Cardiac muscle cell (in vitro differentiated cells and primary cell): ENCODE data around the gene UTS2B. TPM values are rescaled to one million over a fixed set of nuclear protein-coding genes. Genes with fewer than 3 reads are reported as not detected.
A peak's percentile ranks its signal among the peaks of the same experiment; 100 is the strongest.

ENCODE experiments used
- DNase-seq, 2 donors: peaks; one replicate each; pipeline versions ENCODE4 v3.0.0 to v3.0.0-alpha.2; 2010 to 2017; ENCODE audit warnings: low read depth in 1 of 2, low spot score in 1 of 2
- H3K27ac ChIP-seq: fragments of 200-600 bp; sonication (generic); 2 replicates; pipeline ENCODE4 v1.5.1; 2016
- H3K27me3 ChIP-seq: fragments of 200-600 bp; sonication (generic); 2 replicates; pipeline ENCODE4 v1.6.0; 2016; ENCODE audit warnings: control low read depth
- H3K36me3 ChIP-seq: fragments of 200-600 bp; sonication (generic); 2 replicates; pipeline ENCODE4 v1.5.1; 2016; ENCODE audit warnings: control low read depth
- H3K4me1 ChIP-seq: fragments of 200-600 bp; sonication (generic); 2 replicates; pipeline ENCODE4 v1.8.1; 2017; ENCODE audit warnings: low read depth, mild to moderate bottlenecking, mixed run types
- H3K4me3 ChIP-seq: fragments of 200-600 bp; sonication (generic); 2 replicates; pipeline ENCODE4 v1.5.1; 2016; ENCODE audit warnings: mild to moderate bottlenecking
- H3K9me3 ChIP-seq: fragments of 200-600 bp; sonication (generic); 2 replicates; pipeline ENCODE4 v1.5.1; 2017; ENCODE audit warnings: low read depth, mild to moderate bottlenecking, control low read depth
- polyA plus RNA-seq: library from polyadenylated mRNA; unstranded; fragments of >200 nt; fragmentation: Nextera tagmentation; extraction: Ambion mirVana; gene quantifications from 2 replicates; pipeline ENCODE4 v1.2.1, GENCODE V29; 2016
- total RNA-seq: library from RNA; depleted of rRNA; stranded (reverse); fragments of >200 nt; gene quantifications from 2 replicates; pipeline ENCODE4 v1.2.3, GENCODE V29; 2016
- TF ChIP-seq, protein P1 (sequence below): IDR thresholded peaks from 2 replicates; pipeline ENCODE4 v1.5.1; 2012; ENCODE audit warnings: low read depth, mild to moderate bottlenecking, low read length

Gene UTS2B, protein sequence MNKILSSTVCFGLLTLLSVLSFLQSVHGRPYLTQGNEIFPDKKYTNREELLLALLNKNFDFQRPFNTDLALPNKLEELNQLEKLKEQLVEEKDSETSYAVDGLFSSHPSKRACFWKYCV
- 0.32 TPM in 1 of 2 replicates, not detected in the other for total RNA-seq
- polyA plus RNA-seq, result 0.81 and 1.9 TPM in 2 replicates

DNA sequence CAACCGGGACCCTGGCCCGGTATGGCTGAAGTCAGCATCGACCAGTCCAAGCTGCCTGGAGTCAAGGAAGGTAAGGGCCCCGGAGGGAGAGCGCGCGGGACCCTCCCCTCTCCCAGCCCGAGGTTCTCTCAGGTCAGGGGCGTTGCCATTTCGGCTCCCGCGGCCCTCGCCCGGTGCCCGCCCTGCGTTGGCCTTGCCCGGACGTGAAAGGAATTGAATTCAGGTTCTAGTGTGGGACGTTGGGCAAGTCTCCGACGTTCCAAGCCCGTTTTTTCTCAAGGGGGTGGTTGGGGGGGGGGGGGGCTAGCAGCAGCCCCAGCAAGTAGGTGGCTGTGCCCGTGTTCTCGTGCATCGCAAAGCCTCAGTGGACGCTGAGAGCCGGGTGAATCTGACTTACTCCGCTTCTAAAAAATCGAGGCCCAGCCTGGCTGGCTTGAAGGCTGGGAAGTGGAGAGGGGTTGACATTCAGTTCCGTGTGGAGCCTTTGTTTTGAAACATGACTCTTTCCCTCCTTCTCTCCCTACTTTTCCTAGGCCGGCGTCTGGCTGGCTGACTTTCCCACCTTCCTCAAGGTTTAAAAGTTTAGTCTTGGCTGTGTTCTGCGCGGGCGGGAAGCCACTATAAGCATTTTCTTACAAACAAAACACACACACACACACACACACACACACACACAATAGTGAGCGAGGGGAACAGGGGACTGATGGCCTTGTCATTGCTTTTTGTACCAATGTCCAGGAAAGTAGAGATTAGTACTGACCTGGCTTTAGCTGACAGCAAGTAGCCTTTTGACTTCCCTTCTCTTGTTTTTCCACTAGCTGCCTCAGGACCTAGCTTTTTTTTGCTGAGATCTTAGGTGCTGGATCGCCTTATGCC is at the start of gene UTS2B:
Gene UTS2B, minus strand, starts transcription at position 873 of the 876 bp plus-strand sequence. CDS start 48,337 bp downstream, outside the sequence.
- Histone ChIP-seq H3K27ac (peak within 1 kb of the TSS; percentile 94), H3K27me3 (no peaks in the 10 kb centered on the region)

DNA sequence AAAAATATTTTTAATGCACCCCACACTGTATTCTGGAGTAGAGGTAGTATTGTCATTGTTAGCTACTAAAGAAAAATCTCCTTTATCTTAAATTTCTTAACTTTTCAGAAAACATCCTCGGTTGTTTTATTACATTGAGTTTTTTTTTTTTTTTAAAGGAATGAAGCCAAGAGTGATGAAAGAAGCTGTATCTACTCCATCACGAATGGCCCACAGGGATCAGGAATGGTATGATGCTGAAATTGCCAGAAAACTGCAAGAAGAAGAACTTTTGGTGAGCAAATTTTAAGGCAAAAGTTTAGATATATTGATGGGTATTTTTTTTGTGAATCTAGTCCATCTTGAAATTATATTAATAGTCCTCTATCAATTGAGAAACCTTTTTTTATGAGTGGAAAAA is 49.7 kb upstream of the UTS2B start:
- Histone ChIP-seq H3K36me3 (peaks cover 40% of the 10 kb centered on the region), H3K9me3 (no peaks in the 10 kb centered on the region), H3K27ac (no peak overlapping the region), H3K4me3 (no peak overlapping the region), H3K4me1 (peaks cover 6% of the 10 kb centered on the region), H3K27me3 (no peaks in the 10 kb centered on the region)
- TF ChIP-seq, protein P1, sequence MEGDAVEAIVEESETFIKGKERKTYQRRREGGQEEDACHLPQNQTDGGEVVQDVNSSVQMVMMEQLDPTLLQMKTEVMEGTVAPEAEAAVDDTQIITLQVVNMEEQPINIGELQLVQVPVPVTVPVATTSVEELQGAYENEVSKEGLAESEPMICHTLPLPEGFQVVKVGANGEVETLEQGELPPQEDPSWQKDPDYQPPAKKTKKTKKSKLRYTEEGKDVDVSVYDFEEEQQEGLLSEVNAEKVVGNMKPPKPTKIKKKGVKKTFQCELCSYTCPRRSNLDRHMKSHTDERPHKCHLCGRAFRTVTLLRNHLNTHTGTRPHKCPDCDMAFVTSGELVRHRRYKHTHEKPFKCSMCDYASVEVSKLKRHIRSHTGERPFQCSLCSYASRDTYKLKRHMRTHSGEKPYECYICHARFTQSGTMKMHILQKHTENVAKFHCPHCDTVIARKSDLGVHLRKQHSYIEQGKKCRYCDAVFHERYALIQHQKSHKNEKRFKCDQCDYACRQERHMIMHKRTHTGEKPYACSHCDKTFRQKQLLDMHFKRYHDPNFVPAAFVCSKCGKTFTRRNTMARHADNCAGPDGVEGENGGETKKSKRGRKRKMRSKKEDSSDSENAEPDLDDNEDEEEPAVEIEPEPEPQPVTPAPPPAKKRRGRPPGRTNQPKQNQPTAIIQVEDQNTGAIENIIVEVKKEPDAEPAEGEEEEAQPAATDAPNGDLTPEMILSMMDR, result no peak
- peak in 1 of 2 donors; percentile 57 for DNase-seq

More for the DNA sequence above, at the start of gene UTS2B:
- Histone ChIP-seq H3K4me3 (peak within 1 kb of the TSS; percentile 89), H3K9me3 (no peaks in the 10 kb centered on the region), H3K4me1 (peaks cover 18% of the 10 kb centered on the region), H3K36me3 (no peaks in the 10 kb centered on the region)
- peak; percentile 64 to 75 for DNase-seq
- TF ChIP-seq, protein P1, result no peak

DNA sequence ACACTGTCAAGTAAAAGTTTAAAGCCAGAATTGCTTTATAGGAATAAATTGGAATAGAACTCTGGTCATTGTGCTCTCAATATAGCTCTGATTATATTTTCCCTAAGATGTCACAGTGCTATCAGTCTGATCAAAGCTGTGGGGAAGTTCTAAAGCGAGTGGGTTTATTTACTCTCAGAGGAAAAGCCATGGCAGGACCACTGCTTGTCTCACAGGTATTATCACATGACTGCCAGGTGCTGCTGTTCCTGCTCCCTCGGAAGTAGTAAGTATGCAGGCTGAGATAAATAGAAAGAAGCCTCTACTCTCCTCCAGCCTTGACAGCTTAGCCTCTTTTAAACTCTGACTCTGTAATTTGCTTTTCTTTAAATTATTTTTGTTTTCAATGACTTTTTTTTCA is 49.1 kb upstream of the UTS2B start:
- Histone ChIP-seq H3K9me3 (no peaks in the 10 kb centered on the region), H3K27me3 (no peaks in the 10 kb centered on the region), H3K27ac (no peak overlapping the region), H3K4me1 (peaks cover 6% of the 10 kb centered on the region), H3K36me3 (peaks cover 40% of the 10 kb centered on the region), H3K4me3 (no peak overlapping the region)
- no peak for DNase-seq
- TF ChIP-seq, protein P1, result no peak

DNA sequence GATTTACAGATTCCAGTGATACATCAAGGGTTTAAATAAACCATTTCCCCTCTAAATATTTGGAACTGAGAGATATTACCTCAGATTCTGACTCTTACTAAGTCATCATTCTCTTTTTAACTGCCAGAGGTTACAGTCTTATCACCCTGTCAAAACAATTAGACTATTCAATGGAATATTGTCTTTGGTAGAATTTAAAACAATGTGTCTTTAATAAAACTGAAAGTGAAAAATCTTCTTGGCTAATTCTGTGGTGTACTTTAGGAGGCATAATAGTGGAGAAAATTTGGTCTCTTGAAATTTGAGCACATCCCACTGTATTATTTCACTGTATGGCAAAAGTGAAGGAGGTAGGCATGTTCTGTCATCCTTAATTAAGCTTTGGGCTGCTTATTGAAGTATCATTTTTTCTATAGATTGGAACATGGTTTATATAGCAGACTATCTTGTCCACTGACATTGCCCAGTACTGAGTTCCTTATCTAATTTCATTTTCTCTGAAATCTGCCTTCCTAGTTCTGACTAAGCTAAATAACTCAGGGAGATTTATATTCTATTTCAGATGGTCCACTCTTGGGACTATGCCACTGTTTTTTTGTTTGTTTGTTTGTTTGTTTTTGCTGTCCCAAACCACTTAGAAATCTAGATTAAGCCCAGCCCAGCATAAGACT is 48.0 kb upstream of the UTS2B start:
- no peak for DNase-seq
- H3K4me1 ChIP-seq, result peaks cover 12% of the 10 kb centered on the region
- no peaks in the 10 kb centered on the region for H3K9me3 ChIP-seq
- no peaks in the 10 kb centered on the region for H3K27me3 ChIP-seq
- H3K4me3 ChIP-seq, result no peak overlapping the region
- H3K36me3 ChIP-seq, result peaks cover 35% of the 10 kb centered on the region
- H3K27ac ChIP-seq, result no peak overlapping the region
- TF ChIP-seq, protein P1, result no peak

DNA sequence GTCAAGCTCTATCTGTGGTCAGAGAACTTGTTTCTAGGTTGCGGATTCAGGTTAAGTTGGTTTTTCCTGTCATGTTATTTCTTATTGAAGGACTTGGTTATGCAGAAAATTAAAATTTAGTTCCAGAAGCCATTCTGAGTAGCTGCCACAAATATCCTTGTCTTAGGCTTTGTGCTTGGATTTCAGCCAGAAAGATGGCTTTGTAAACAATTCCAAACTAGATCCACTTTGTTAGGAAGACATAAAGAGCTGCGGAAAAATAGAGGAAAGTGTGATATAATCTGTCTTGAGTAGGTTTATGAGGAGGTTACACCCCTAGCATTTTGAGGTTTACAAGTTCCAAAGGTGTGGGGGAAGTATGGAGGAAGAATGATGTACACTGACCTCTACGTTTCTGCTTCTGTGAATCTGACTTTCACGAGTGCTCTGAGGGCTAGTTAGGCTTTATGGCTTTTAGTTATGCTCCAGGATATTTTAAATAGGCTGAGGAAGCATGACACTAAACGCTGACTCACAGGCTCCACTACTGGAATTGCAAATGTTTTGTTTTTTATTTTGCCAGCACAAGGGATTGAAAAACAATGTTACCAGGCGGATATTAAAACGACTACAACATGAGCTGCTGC is 46.3 kb upstream of the UTS2B start:
- peak in 1 of 2 donors; percentile 73 for DNase-seq
- H3K4me1 ChIP-seq, result peaks cover 12% of the 10 kb centered on the region
- peaks cover 21% of the 10 kb centered on the region for H3K36me3 ChIP-seq
- H3K27me3 ChIP-seq, result no peaks in the 10 kb centered on the region
- TF ChIP-seq, protein P1, result no peak
- no peak overlapping the region for H3K27ac ChIP-seq
- H3K4me3 ChIP-seq, result no peak overlapping the region
- no peaks in the 10 kb centered on the region for H3K9me3 ChIP-seq
